ENCODE measurements around the gene FNDC10.

- TF ChIP-seq CTCF (IDR thresholded peaks at IDR 0.05) (no peak), POLR2A (IDR thresholded peaks at IDR 0.05) (no peak)
Observed at GRCh38 chr1:1613509-1614082, 13.7 kb upstream of the FNDC10 start.
